ENCODE measurements around the gene KTN1. TPM values are rescaled to one million over a fixed set of nuclear protein-coding genes. Genes with fewer than 3 reads are reported as not detected.

KTN1 gene
- total RNA-seq, 1 donor from 2014 or later: 179 TPM

DNA sequence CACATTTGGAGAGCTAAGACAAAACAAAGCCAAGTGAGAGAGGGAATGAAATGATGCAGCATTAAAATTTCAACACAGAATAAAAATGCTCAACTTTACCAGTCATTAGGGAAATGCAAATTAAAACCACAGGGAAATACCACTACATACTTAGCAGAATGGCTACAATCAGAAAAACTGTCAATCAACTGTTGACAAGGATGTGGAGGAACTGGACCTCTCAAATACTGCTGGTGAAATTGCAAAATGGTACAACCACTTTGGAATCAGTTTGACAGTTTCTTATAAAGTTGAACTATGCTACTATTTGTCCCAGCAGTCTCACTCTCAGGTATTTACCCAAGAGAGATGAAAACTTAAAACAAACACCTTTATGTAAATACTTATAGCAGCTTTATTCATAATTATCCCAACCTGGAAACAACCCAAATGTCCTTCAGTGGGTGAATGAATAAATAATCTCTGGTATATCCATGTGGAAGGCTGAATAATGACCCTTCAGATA lies 43.8 kb upstream of the KTN1 start:
- DNase-seq (no peak), ATAC-seq (no peak)
- Histone ChIP-seq H3K9me3 (no peaks in the 10 kb centered on the region), H3K27ac (no peak overlapping the region), H3K36me3 (no peaks in the 10 kb centered on the region), H3K27me3 (no peaks in the 10 kb centered on the region), H3K4me1 (no peaks in the 10 kb centered on the region), H3K4me3 (no peak overlapping the region)
- TF ChIP-seq, protein P1, sequence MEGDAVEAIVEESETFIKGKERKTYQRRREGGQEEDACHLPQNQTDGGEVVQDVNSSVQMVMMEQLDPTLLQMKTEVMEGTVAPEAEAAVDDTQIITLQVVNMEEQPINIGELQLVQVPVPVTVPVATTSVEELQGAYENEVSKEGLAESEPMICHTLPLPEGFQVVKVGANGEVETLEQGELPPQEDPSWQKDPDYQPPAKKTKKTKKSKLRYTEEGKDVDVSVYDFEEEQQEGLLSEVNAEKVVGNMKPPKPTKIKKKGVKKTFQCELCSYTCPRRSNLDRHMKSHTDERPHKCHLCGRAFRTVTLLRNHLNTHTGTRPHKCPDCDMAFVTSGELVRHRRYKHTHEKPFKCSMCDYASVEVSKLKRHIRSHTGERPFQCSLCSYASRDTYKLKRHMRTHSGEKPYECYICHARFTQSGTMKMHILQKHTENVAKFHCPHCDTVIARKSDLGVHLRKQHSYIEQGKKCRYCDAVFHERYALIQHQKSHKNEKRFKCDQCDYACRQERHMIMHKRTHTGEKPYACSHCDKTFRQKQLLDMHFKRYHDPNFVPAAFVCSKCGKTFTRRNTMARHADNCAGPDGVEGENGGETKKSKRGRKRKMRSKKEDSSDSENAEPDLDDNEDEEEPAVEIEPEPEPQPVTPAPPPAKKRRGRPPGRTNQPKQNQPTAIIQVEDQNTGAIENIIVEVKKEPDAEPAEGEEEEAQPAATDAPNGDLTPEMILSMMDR (IDR thresholded peaks at IDR 0.05): no peak
- intact Hi-C loops (cut with DNase I): no loop called here

DNA sequence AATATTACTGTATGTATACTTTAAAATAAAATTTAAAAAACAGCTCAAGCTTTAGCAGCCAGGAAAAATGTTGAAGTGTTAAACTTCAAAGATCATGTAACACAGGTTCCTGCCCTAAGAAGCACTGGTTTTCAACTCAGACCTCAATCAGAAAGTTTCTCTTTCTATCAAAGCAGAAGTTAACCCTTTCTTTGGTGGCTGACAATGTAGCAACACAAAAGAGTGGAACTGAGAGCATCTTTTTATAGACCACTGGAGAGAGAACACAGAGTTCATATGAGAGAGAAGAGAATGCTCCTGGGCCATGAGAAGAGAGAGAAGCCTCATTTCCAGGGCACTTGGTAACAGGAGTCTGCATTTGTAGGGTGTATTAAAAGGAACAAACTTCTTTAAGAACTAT lies 42.2 kb upstream of the KTN1 start:
- H3K4me1 ChIP-seq: no peaks in the 10 kb centered on the region
- no peak for ATAC-seq
- no peak for DNase-seq
- H3K9me3 ChIP-seq: no peaks in the 10 kb centered on the region
- H3K27me3 ChIP-seq: no peaks in the 10 kb centered on the region
- intact Hi-C loops (cut with DNase I): no loop called here
- TF ChIP-seq, protein P1 (IDR thresholded peaks at IDR 0.05): no peak
- H3K36me3 ChIP-seq: no peaks in the 10 kb centered on the region
- no peak overlapping the region for H3K27ac ChIP-seq
- H3K4me3 ChIP-seq: no peak overlapping the region

DNA sequence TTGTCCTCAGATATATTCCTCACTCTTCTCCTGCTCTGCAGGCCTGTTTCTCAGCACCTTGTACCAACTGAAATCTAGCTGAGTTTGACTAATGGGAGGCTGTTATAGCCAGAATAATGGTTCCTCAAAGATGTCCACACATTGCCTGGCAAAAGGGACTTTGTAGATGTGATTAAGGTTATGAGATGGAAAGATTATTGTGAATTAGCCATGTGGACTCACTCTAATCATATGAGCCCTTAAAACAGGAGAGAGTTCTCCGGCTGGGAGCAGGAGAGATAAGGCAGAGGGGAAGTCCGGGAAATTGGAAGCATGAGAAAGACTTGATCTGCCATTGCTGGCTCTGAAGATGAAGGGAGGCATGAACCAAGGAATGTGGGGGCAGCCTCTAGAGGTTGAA lies 40.0 kb upstream of the KTN1 start:
- H3K36me3 ChIP-seq: no peaks in the 10 kb centered on the region
- no peaks in the 10 kb centered on the region for H3K27me3 ChIP-seq
- TF ChIP-seq, protein P1 (IDR thresholded peaks at IDR 0.05): no peak
- no peak overlapping the region for H3K4me3 ChIP-seq
- intact Hi-C loops (cut with DNase I): no loop called here
- H3K27ac ChIP-seq: no peak overlapping the region
- no peaks in the 10 kb centered on the region for H3K9me3 ChIP-seq
- no peak for ATAC-seq
- DNase-seq: no peak
- H3K4me1 ChIP-seq: no peaks in the 10 kb centered on the region

DNA sequence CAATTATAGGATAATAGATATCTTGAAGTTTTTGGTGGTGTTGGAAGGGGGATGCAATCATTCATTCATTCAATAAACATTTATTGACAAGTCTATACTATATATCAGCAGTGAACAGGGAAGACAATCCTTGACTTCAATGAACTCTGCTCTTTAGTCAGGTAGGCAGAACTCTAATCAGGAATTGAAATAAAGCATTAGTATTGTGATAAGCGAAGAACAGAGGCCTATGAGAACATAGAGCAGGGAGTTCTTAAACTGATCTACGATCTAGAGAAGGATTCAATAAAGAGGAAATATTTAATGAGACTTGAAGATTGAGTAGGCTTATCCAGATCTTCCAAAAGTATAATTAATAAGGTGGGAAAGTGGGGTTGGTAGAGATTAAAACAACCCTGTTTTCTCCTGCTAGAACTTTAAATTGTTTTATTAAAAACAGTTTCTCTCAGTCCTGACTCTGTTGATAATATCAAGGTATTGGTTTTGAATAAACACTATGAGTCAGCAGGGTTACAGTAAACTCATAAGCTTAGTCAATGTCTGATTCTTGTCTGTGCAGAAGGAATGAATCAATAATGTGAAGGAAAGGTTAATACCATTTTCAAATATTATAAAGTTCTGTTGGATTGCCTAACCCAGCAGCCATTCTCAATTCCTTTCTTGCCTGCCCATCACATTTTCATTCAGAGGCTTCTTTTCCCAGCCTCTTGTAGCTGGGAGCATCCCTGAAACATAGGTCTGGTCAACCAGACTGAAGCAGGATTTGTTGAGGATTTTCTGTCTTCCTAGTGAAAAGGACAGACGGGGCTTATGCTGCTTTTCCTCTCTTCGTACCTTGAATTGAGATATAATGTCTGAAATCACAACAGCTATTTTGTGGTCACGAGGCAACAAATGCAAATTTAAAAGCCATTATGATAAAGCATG lies 38.9 kb upstream of the KTN1 start:
- intact Hi-C loops (cut with DNase I): no loop called here
- H3K27ac ChIP-seq: no peak overlapping the region
- no peaks in the 10 kb centered on the region for H3K36me3 ChIP-seq
- H3K9me3 ChIP-seq: no peaks in the 10 kb centered on the region
- no peak for DNase-seq
- H3K27me3 ChIP-seq: no peaks in the 10 kb centered on the region
- H3K4me3 ChIP-seq: no peak overlapping the region
- no peak for ATAC-seq
- no peaks in the 10 kb centered on the region for H3K4me1 ChIP-seq
- TF ChIP-seq, protein P1 (IDR thresholded peaks at IDR 0.05): no peak

DNA sequence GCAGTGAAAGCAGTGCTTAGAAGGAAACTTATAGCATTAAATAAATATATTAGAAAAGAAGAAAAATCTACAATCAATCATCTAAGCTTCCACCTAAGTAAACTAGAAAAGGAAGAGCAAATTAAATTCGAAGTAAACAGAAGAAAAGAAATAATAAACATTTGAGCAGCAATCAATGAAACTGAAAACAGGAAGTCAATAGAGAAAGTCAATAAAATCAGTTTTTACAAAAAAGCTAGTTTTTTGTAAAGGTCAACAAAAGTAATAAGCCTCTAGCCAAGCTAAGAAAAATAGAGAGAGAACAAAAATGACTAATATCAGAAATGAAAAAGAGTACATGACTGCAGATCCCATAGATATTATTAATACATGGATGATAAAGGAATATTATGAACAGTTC lies 34.2 kb upstream of the KTN1 start:
- TF ChIP-seq, protein P1 (IDR thresholded peaks at IDR 0.05): no peak
- Histone ChIP-seq H3K4me1 (no peaks in the 10 kb centered on the region), H3K9me3 (no peaks in the 10 kb centered on the region), H3K4me3 (no peak overlapping the region), H3K27me3 (no peaks in the 10 kb centered on the region), H3K27ac (no peak overlapping the region), H3K36me3 (no peaks in the 10 kb centered on the region)
- ATAC-seq: no peak
- intact Hi-C loops (cut with DNase I): no loop called here
- DNase-seq: no peak

Data from upper lobe of right lung (tissue), 1 donor.